Activated naive CD4-positive, alpha-beta T cell treated with anti-CD3 and anti-CD28 coated beads, Interleukin-2, amount 50 U/mL, for 72 hours (primary cell): ENCODE results near the gene FOXB1. TPM values are rescaled to one million over a fixed set of nuclear protein-coding genes. Genes with fewer than 3 reads are reported as not detected.

ENCODE experiments used
- ATAC-seq, 2 donors: fragments of 150-1000 bp; cut with Tn5 transposase; 2 replicates each; pipeline ENCODE4 v1.10.0; 2021; ENCODE audit warnings: mild to moderate bottlenecking in 2 of 2, moderate library complexity in 2 of 2
- DNase-seq, 2 donors: peaks; one replicate each; pipeline ENCODE4 v3.0.0; 2021 to 2022; ENCODE audit warnings: low spot score in 2 of 2
- H3K27ac Mint-ChIP-seq, 2 donors: one replicate each; pipeline ENCODE4 v1.8.0; 2022; ENCODE audit warnings: mild to moderate bottlenecking in 2 of 2, mixed read lengths in 2 of 2
- H3K36me3 Mint-ChIP-seq, 2 donors: one replicate each; pipeline ENCODE4 v1.8.0; 2022; ENCODE audit warnings: mixed read lengths in 2 of 2
- H3K9me3 Mint-ChIP-seq, 2 donors: one replicate each; pipeline ENCODE4 v1.8.0; 2022; ENCODE audit warnings: mixed read lengths in 2 of 2
- total RNA-seq, 2 donors: library from RNA; stranded (reverse); gene quantifications; one replicate each; pipeline ENCODE4 v1.2.3, GENCODE V29; 2022

FOXB1 gene
- total RNA-seq, 2 donors from 2014 or later: 0.16 TPM; not detected in 1

- Mint-ChIP-seq H3K36me3 (no peaks in the 10 kb centered on the region), H3K27ac (peak overlapping the region in 1 of 2 donors; percentile 8), H3K9me3 (no peaks in the 10 kb centered on the region)
- DNase-seq (no peak), ATAC-seq (peak in 1 of 2 donors; percentile 11)
Measured at GRCh38 chr15:60043744-60044435, 39.8 kb downstream of the FOXB1 start.

- ATAC-seq (peak; percentile 88 to 96), DNase-seq (no peak)
- Mint-ChIP-seq H3K36me3 (peaks cover 0 to 6% of the 10 kb centered on the region in 2 donors), H3K9me3 (peaks cover 6% of the 10 kb centered on the region in 2 donors), H3K27ac (peak overlapping the region; percentile 16 to 23)
Measured at GRCh38 chr15:60044636-60045270, 40.6 kb downstream of the FOXB1 start.

GRCh38 chr15:60047701-60048100, 43.6 kb downstream of the FOXB1 start:
- H3K36me3 Mint-ChIP-seq: peaks cover 0 to 10% of the 10 kb centered on the region in 2 donors
- no peak overlapping the region for H3K27ac Mint-ChIP-seq
- ATAC-seq (no peak), DNase-seq (no peak)
- H3K9me3 Mint-ChIP-seq: peaks cover 8 to 9% of the 10 kb centered on the region in 2 donors

GRCh38 chr15:60049948-60050347, 45.8 kb downstream of the FOXB1 start:
- peaks cover 8 to 9% of the 10 kb centered on the region in 2 donors for H3K9me3 Mint-ChIP-seq
- DNase-seq: no peak
- no peak for ATAC-seq
- H3K36me3 Mint-ChIP-seq: peaks cover 0 to 10% of the 10 kb centered on the region in 2 donors
- no peak overlapping the region for H3K27ac Mint-ChIP-seq

GRCh38 chr15:60052796-60053195, 48.7 kb downstream of the FOXB1 start:
- H3K27ac Mint-ChIP-seq: no peak overlapping the region
- H3K36me3 Mint-ChIP-seq: peaks cover 0 to 10% of the 10 kb centered on the region in 2 donors
- ATAC-seq (no peak), DNase-seq (no peak)
- H3K9me3 Mint-ChIP-seq: peaks cover 8 to 9% of the 10 kb centered on the region in 2 donors

GRCh38 chr15:60054472-60054871, 50.4 kb downstream of the FOXB1 start:
- DNase-seq: no peak
- Mint-ChIP-seq H3K27ac (no peak overlapping the region), H3K36me3 (peaks cover 0 to 7% of the 10 kb centered on the region in 2 donors), H3K9me3 (peaks cover 5 to 6% of the 10 kb centered on the region in 2 donors)
- no peak for ATAC-seq
